ENCODE measurements around the gene CCDC88A. TPM values are rescaled to one million over a fixed set of nuclear protein-coding genes. Genes with fewer than 3 reads are reported as not detected.
"Not testable (repeated sequence)": the region's sequence is repeated elsewhere in the genome, so short reads cannot be mapped to it uniquely, and the experiment has no call there.

Gene CCDC88A
- total and polyA plus RNA-seq, 8 donors = 6.2 to 95.1 (median 31.6) TPM

DNA sequence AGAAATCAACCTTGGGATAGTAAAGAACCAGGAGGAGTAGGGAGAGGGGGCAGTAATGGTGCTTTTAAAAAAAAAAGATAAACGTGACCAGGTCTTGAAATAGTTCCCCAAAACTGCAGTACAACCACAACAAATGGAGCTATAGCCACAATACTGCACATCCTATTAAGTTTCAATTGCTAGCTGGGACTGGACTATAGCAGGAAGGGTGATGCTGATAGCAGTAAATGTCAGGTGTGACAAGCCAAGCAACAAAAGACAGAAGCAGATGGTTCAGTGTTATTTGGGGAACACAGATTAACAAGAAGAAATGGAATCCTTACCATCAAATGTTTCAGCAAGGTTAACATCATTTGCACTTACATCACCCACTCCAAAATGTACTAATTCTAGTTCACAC lies 177.0 kb downstream of the CCDC88A start:
- intact Hi-C loops (cut with DNase I; ENCODE audit: low total_unique reads) = no loop called here
- no peak for TF ChIP-seq EP300 (IDR thresholded peaks at IDR 0.05)
- TF ChIP-seq POLR2A (IDR thresholded peaks at IDR 0.05) = no peak
- no peak for TF ChIP-seq POLR2AphosphoS5 (IDR thresholded peaks at IDR 0.05)
- TF ChIP-seq, protein P1, sequence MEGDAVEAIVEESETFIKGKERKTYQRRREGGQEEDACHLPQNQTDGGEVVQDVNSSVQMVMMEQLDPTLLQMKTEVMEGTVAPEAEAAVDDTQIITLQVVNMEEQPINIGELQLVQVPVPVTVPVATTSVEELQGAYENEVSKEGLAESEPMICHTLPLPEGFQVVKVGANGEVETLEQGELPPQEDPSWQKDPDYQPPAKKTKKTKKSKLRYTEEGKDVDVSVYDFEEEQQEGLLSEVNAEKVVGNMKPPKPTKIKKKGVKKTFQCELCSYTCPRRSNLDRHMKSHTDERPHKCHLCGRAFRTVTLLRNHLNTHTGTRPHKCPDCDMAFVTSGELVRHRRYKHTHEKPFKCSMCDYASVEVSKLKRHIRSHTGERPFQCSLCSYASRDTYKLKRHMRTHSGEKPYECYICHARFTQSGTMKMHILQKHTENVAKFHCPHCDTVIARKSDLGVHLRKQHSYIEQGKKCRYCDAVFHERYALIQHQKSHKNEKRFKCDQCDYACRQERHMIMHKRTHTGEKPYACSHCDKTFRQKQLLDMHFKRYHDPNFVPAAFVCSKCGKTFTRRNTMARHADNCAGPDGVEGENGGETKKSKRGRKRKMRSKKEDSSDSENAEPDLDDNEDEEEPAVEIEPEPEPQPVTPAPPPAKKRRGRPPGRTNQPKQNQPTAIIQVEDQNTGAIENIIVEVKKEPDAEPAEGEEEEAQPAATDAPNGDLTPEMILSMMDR (IDR thresholded peaks at IDR 0.05) = no peak
- no peaks in the 10 kb centered on the region for H3K9me3 ChIP-seq
- 65 to 79% (median 68%) methylated on average over 1 of the region's 1 CpG for WGBS, 5 donors
- no peak overlapping the region for H3K27ac ChIP-seq
- peaks cover 5 to 93% (median 93%) of the 10 kb centered on the region in 4 donors for H3K36me3 ChIP-seq
- no peak overlapping the region for H3K4me3 ChIP-seq
- no peaks in the 10 kb centered on the region for H3K27me3 ChIP-seq
- no peak for DNase-seq
- no peaks in the 10 kb centered on the region for H3K4me1 ChIP-seq

DNA sequence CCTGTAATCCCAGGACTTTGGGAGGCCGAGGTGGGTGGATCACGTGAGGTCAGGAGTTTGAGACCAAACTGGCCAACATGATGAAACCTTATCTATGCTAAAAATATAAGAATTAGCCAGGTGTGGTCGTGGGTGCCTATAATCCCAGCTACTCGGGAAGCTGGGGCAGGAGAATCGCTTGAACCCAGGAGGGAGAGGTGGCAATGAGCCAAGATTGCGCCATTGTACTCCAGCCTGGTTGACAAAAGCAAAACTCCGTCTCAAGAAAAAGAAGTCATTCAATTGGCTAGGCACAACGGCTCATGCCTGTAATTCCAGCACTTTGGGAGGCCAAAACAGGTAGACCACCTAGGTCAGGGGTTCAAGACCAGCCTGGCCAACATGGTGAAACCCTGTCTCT lies 178.1 kb downstream of the CCDC88A start:
- intact Hi-C loops (cut with DNase I; ENCODE audit: low total_unique reads); H3K9me3 ChIP-seq; H3K4me3 ChIP-seq; H3K4me1 ChIP-seq; H3K27ac ChIP-seq; DNase-seq; H3K27me3 ChIP-seq: not testable (repeated sequence)
- peaks cover 10 to 95% (median 93%) of the 10 kb centered on the region in 4 donors for H3K36me3 ChIP-seq
- 87 to 94% (median 93%) methylated on average over 8 of the region's 8 CpGs for WGBS, 5 donors

DNA sequence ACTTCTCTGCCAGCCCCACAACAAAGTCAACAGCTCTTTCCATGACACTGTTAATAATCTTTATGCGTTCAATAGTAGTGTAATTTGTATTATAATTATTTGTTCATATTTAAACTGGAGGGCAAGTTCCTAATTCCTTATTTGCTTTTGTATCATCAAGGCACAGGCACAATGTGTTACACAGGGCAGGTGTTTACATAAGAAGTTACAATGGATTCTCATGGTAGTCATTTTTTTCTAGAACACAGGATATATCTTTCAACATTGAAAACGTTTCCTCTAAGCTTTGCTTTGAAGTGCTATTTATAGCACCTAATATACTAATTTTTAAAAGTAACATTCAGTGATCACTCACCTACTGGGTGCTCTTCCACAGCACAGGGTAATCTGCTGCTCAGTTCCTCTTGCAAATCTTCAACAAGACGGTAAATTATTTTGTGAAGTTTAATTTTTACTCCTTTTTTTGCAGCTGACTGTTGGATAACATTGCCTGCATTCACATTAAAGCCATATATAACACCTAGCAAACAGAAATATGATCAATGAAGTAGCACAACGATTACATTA lies 179.9 kb downstream of the CCDC88A start:
- TF ChIP-seq POLR2AphosphoS5 (IDR thresholded peaks at IDR 0.05) = no peak
- TF ChIP-seq POLR2A (IDR thresholded peaks at IDR 0.05) = no peak
- TF ChIP-seq, protein P1 (IDR thresholded peaks at IDR 0.05) = no peak
- no peak for TF ChIP-seq EP300 (IDR thresholded peaks at IDR 0.05)
- H3K4me3 ChIP-seq = no peak overlapping the region
- no peaks in the 10 kb centered on the region for H3K27me3 ChIP-seq
- DNase-seq = no peak
- H3K36me3 ChIP-seq = peaks cover 22 to 95% (median 93%) of the 10 kb centered on the region in 4 donors
- H3K4me1 ChIP-seq = peaks cover under 1 to 9% (median 4%) of the 10 kb centered on the region in 4 donors
- no peak overlapping the region for H3K27ac ChIP-seq
- intact Hi-C loops (cut with DNase I; ENCODE audit: low total_unique reads) = no loop called here
- 46 to 59% (median 53%) methylated on average over 4 of the region's 4 CpGs for WGBS, 5 donors
- H3K9me3 ChIP-seq = no peaks in the 10 kb centered on the region

Small RNA genes within 50 kb of the gene (small RNA-seq; reads per million reads assigned to genes)
- gene RF00019 (0 reads per million in 4 donors), gene RNU6-221P (0 reads per million in 4 donors), gene RNU6-775P (0 to 0.07 (median 0) reads per million in 4 donors)

Other genes starting within 250 kb of the CCDC88A start
- 10 to 100 TPM in 1 of 5 donors, 1 to 10 TPM in 4; 1.9 to 43.9 (median 9.6) TPM for gene CLHC1, start 187.6 kb downstream of the CCDC88A start, total RNA-seq
- gene CLHC1, start 187.6 kb downstream of the CCDC88A start, polyA plus RNA-seq = 1 to 10 TPM; 4.0 to 8.8 (median 4.9) TPM
- gene RPS27A, start 187.2 kb downstream of the CCDC88A start, total RNA-seq = 1,000 to 10,000 TPM in 2 of 5 donors, 100 to 1,000 TPM in 3; 319 to 1,379 (median 908) TPM
- gene RPS27A, start 187.2 kb downstream of the CCDC88A start, polyA plus RNA-seq = 1,000 to 10,000 TPM; 2,310 to 3,642 (median 2,683) TPM
- gene MTIF2, start 150.6 kb downstream of the CCDC88A start, total RNA-seq = 10 to 100 TPM in 3 of 5 donors, 1 to 10 TPM in 2; 7.1 to 32.1 (median 20.9) TPM
- gene MTIF2, start 150.6 kb downstream of the CCDC88A start, polyA plus RNA-seq = 10 to 100 TPM; 19.5 to 22.5 (median 21.3) TPM
- 100 to 1,000 TPM in 1 of 5 donors, 10 to 100 TPM in 3, 1 to 10 TPM in 1; 5.2 to 102 (median 22.2) TPM for gene CFAP36, start 99.9 kb upstream of the CCDC88A start, total RNA-seq
- 10 to 100 TPM; 39.9 to 71.8 (median 50.3) TPM for gene CFAP36, start 99.9 kb upstream of the CCDC88A start, polyA plus RNA-seq
- 100 to 1,000 TPM in 1 of 5 donors, 10 to 100 TPM in 4; 31.5 to 110 (median 66.3) TPM for gene PPP4R3B, start 197.8 kb upstream of the CCDC88A start, total RNA-seq
- 10 to 100 TPM; 17.4 to 31.3 (median 25.0) TPM for gene PPP4R3B, start 197.8 kb upstream of the CCDC88A start, polyA plus RNA-seq